ENCODE results near the gene TULP4. TPM values are rescaled to one million over a fixed set of nuclear protein-coding genes. Genes with fewer than 3 reads are reported as not detected.

Gene TULP4
- total and polyA plus RNA-seq, 2 of the 8 experiments (the other 6 are each of a cell fraction or from before 2014, with no cell fraction given): 7.7 to 51.6 TPM

- peak overlapping the region in 1 of 4 experiments; percentile 38; a peak in 4 of 8 replicates for H3K4me3 ChIP-seq (ENCODE audit: extremely low read depth in 1 of 4, insufficient read depth in 2 of 4, low read depth in 3 of 4, low read length in 4 of 4)
- H3K4me2 ChIP-seq (ENCODE audit: insufficient read depth in 1 of 2, low read depth in 2 of 2, low read length in 2 of 2): peak overlapping the region; percentile 37 to 58
- no peaks in the 10 kb centered on the region for H3K27me3 ChIP-seq (replicated peaks in 1 of 4; ENCODE audit: control insufficient read depth in 3 of 4, extremely low read depth in 1 of 4, insufficient read depth in 3 of 4, low read length in 3 of 4)
- peaks cover 10 to 18% (median 15%) of the 10 kb centered on the region in 4 experiments; a peak in 6 of 7 replicates for H3K4me1 ChIP-seq (replicated peaks in 1 of 4; ENCODE audit: control insufficient read depth in 3 of 4, insufficient read depth in 4 of 4, low read length in 3 of 4)
- 40% methylated on average over 4 of the region's 4 CpGs; no CpG with 5 or more reads in 1 of the 2 experiments for WGBS, 2 experiments (ENCODE audit: extremely low coverage in 1 of 2, insufficient coverage in 1 of 2, insufficient read length in 1 of 2, insufficient replicate concordance in 2 of 2, low coverage in 1 of 2, low lambda C conversion rate in 2 of 2, missing lambda C conversion rate in 1 of 2)
- no peak overlapping the region for H3K4ac ChIP-seq (replicated peaks; ENCODE audit: insufficient read length, low read depth, low read length)
- H4K5ac ChIP-seq (ENCODE audit: insufficient read length, low read depth, low read length): no peak overlapping the region
- ChIA-PET POLR2A (ENCODE audit: partially characterized antibody) (no interaction called here), CTCF (ENCODE audit: partially characterized antibody) (interaction anchor here (0.6 to 1.2 kb wide), 2 partner anchors 196 to 566 kb away, joined by 3 to 5 read pairs; no protein-coding TSS in a partner anchor)
- H3K36me3 ChIP-seq (ENCODE audit: control insufficient read depth in 2 of 4, insufficient read depth in 4 of 4, low read length in 3 of 4): no peaks in the 10 kb centered on the region
- H4K91ac ChIP-seq (replicated peaks; ENCODE audit: insufficient read length, low read length): no peak overlapping the region
- H2BK12ac ChIP-seq (ENCODE audit: low read depth, low read length): no peak overlapping the region
- no peak overlapping the region for H3K18ac ChIP-seq (ENCODE audit: extremely low read depth, low read length)
- H3K9ac ChIP-seq (replicated peaks in 1 of 4; ENCODE audit: extremely low read depth in 1 of 4, low read depth in 3 of 4, low read length in 3 of 4): no peak overlapping the region
- H3K56ac ChIP-seq (replicated peaks; ENCODE audit: insufficient read length, low read depth, low read length): no peak overlapping the region
- DNase-seq (ENCODE audit: low read depth in 1 of 2, low spot score in 2 of 2) (peak in 1 of 2 experiments; percentile 23), FAIRE-seq (no peak)
- peak overlapping the region; percentile 60; the same call in 1 of the 2 replicates for H3K27ac ChIP-seq (ENCODE audit: low read depth, low read length)
- no peaks in the 10 kb centered on the region for H3K9me3 ChIP-seq (ENCODE audit: insufficient read depth in 2 of 2, low read depth in 1 of 2, low read length in 1 of 2)
- no peak overlapping the region for H2BK120ac ChIP-seq (replicated peaks; ENCODE audit: low read depth, low read length)
- no peak overlapping the region for H2AFZ ChIP-seq (ENCODE audit: low read length)
- no peak overlapping the region for H3K14ac ChIP-seq (ENCODE audit: insufficient read length)
- H2BK15ac ChIP-seq (ENCODE audit: low read length): no peak overlapping the region
- no peaks in the 10 kb centered on the region for H4K20me1 ChIP-seq (replicated peaks in 1 of 2; ENCODE audit: control insufficient read depth in 1 of 2, insufficient read depth in 2 of 2, low read length in 2 of 2)
- no peak overlapping the region for H2AK5ac ChIP-seq (ENCODE audit: low read depth, low read length)
- H3K23me2 ChIP-seq (ENCODE audit: low read depth, low read length): no peaks in the 10 kb centered on the region
- peaks cover 7% of the 10 kb centered on the region; the same call in 1 of the 2 replicates for H3K79me1 ChIP-seq (ENCODE audit: low read depth, low read length)
- H4K8ac ChIP-seq (ENCODE audit: extremely low read depth, insufficient read depth, low read length): no peak overlapping the region
- no peak overlapping the region for H2BK5ac ChIP-seq (ENCODE audit: low read depth, low read length)
- no peak overlapping the region for H3K23ac ChIP-seq (ENCODE audit: insufficient read length)
- H3K79me2 ChIP-seq (ENCODE audit: control insufficient read depth in 1 of 2, insufficient read depth in 2 of 2, low read length in 2 of 2): peaks cover 0 to 37% of the 10 kb centered on the region in 2 experiments; a peak in 2 of 4 replicates
- no peak for TF ChIP-seq USF2 (IDR thresholded peaks at IDR 0.05; ENCODE audit: low read length)
- no peak for TF ChIP-seq ASH2L (IDR thresholded peaks at IDR 0.05; ENCODE audit: low read length)
- TF ChIP-seq POLR2A (IDR thresholded peaks at IDR 0.05; ENCODE audit: control extremely low read depth in 1 of 2, low read depth in 2 of 2, low read length in 2 of 2): no peak
- peak; percentile 23 for TF ChIP-seq TBP (IDR thresholded peaks at IDR 0.05; ENCODE audit: low read depth, low read length)
- no peak overlapping the region for H2BK20ac ChIP-seq (ENCODE audit: low read length)
Observed at GRCh38 chr6:158283304-158283980, 28.8 kb upstream of the TULP4 start.
